ENCODE data around the gene AKAP13.

- TF ChIP-seq POLR2A (IDR thresholded peaks at IDR 0.05), result no peak
- TF ChIP-seq CTCF (IDR thresholded peaks at IDR 0.05), result no peak
Observed at GRCh38 chr15:85509973-85510372, 129.6 kb downstream of the AKAP13 start.
